HepG2 (cell line): ENCODE results near the gene GYS1. TPM values are rescaled to one million over a fixed set of nuclear protein-coding genes. Genes with fewer than 3 reads are reported as not detected.
A peak's percentile ranks its signal among the peaks of the same experiment; 100 is the strongest.

ENCODE experiments used
- ARNTL ChIP-seq: sonication (generic); formaldehyde crosslinking; IDR thresholded peaks from 2 replicates; pipeline ENCODE4 v1.4.0; 2020; ENCODE audit warnings: mild to moderate bottlenecking, missing genetic modification reagents
- ASH2L ChIP-seq: fragments of 300-600, 200-600 bp; sonication (generic); IDR thresholded peaks from 2 replicates; pipeline ENCODE4 v1.7.0; 2017; ENCODE audit warnings: low read depth, mild to moderate bottlenecking, moderate library complexity, mixed read lengths, low read length; ENCODE audit not compliant: insufficient read length
- ATF4 ChIP-seq, 2 experiments: fragments of 450-650 bp in 1 of 2; sonication (generic) in 1 of 2; formaldehyde crosslinking; IDR thresholded peaks; 2 replicates each; pipeline versions ENCODE4 v1.5.0 to v1.8.0; 2020 to 2022; ENCODE audit warnings: mild to moderate bottlenecking in 1 of 2, missing genetic modification reagents in 1 of 2
- BRF2 ChIP-seq: sonication (generic); formaldehyde crosslinking; IDR thresholded peaks from 2 replicates; pipeline ENCODE4 v1.8.1; 2022; ENCODE audit warnings: mild to moderate bottlenecking, missing genetic modification reagents
- DMAP1 ChIP-seq: IDR thresholded peaks from 2 replicates; pipeline ENCODE4 v1.6.1; 2016
- HNF4G ChIP-seq, 2 experiments: sonication (generic) in 1 of 2; formaldehyde crosslinking in 1 of 2; IDR thresholded peaks; 2 replicates each; pipeline versions ENCODE4 v1.4.0 to v1.6.1; 2011 to 2020; ENCODE audit warnings: borderline replicate concordance in 2 of 2, low read depth in 2 of 2, mild to moderate bottlenecking in 2 of 2, low read length in 1 of 2, missing genetic modification reagents in 1 of 2, moderate library complexity in 1 of 2
- NCOA2 ChIP-seq: sonication (generic); formaldehyde crosslinking; IDR thresholded peaks from 2 replicates; pipeline ENCODE4 v1.8.0; 2022; ENCODE audit warnings: inconsistent platforms
- NFE2 ChIP-seq: sonication (generic); formaldehyde crosslinking; IDR thresholded peaks from 2 replicates; pipeline ENCODE4 v1.4.0; 2020; ENCODE audit warnings: missing genetic modification reagents
- PCBP2 ChIP-seq: fragments of 200-400 bp; formaldehyde crosslinking; optimal IDR thresholded peaks from 2 replicates; pipeline ENCODE3; 2018; ENCODE audit warnings: low read length, low read depth; ENCODE audit not compliant: poor library complexity, severe bottlenecking
- SIN3B ChIP-seq: fragments of 150-350 bp; IDR thresholded peaks from 2 replicates; pipeline ENCODE4 v1.6.1; 2014; ENCODE audit warnings: low read length
- SNRNP70 ChIP-seq: fragments of 200-400 bp; formaldehyde crosslinking; IDR thresholded peaks from 2 replicates; pipeline ENCODE4 v1.6.1; 2017; ENCODE audit warnings: mild to moderate bottlenecking, low read depth, low read length, moderate library complexity
- SOX5 ChIP-seq: IDR thresholded peaks from 2 replicates; pipeline ENCODE4 v1.6.1; 2016; ENCODE audit warnings: borderline replicate concordance
- TCF7 ChIP-seq: sonication (generic); IDR thresholded peaks from 2 replicates; pipeline ENCODE4 v1.6.1; 2016; ENCODE audit warnings: antibody characterized with exemption, low read depth
- XRCC5 ChIP-seq: fragments of 200-400 bp; formaldehyde crosslinking; optimal IDR thresholded peaks from 2 replicates; pipeline ENCODE3; 2017; ENCODE audit warnings: mild to moderate bottlenecking, low read length
- ZFX ChIP-seq: sonication (generic); formaldehyde crosslinking; IDR thresholded peaks from 2 replicates; pipeline ENCODE4 v1.4.0; 2020; ENCODE audit warnings: mild to moderate bottlenecking, low read depth, missing genetic modification reagents, moderate library complexity
- ZNF124 ChIP-seq: sonication (generic); formaldehyde crosslinking; IDR thresholded peaks from 2 replicates; pipeline ENCODE4 v1.4.0; 2020; ENCODE audit warnings: missing genetic modification reagents
- ZNF276 ChIP-seq: sonication (generic); formaldehyde crosslinking; IDR thresholded peaks from 2 replicates; pipeline ENCODE4 v1.4.0; 2020; ENCODE audit warnings: mild to moderate bottlenecking, low read depth, missing genetic modification reagents
- ZNF331 ChIP-seq: sonication (generic); formaldehyde crosslinking; IDR thresholded peaks from 2 replicates; pipeline ENCODE4 v1.4.0; 2020; ENCODE audit warnings: missing genetic modification reagents
- ZNF501 ChIP-seq: sonication (generic); formaldehyde crosslinking; IDR thresholded peaks from 2 replicates; pipeline ENCODE4 v1.5.1; 2020; ENCODE audit warnings: mild to moderate bottlenecking, moderate library complexity, missing genetic modification reagents
- ZNF556 ChIP-seq: sonication (generic); formaldehyde crosslinking; IDR thresholded peaks from 2 replicates; pipeline ENCODE4 v1.4.0; 2020; ENCODE audit warnings: mild to moderate bottlenecking, missing genetic modification reagents, borderline replicate concordance
- ZNF616 ChIP-seq: sonication (generic); formaldehyde crosslinking; IDR thresholded peaks from 2 replicates; pipeline ENCODE4 v1.5.0; 2020; ENCODE audit warnings: low read depth, mild to moderate bottlenecking, missing genetic modification reagents
- ZNF644 ChIP-seq: IDR thresholded peaks from 2 replicates; pipeline ENCODE4 v1.6.1; 2016; ENCODE audit warnings: low read depth
- ZNF678 ChIP-seq: sonication (generic); formaldehyde crosslinking; IDR thresholded peaks from 2 replicates; pipeline ENCODE4 v1.4.0; 2020; ENCODE audit warnings: mild to moderate bottlenecking, missing genetic modification reagents
- polyA plus RNA-seq, 8 experiments: library from polyadenylated mRNA; depleted of rRNA in 3 of 8; stranded (reverse) in 7 of 8; unstranded in 1 of 8; fragments of >200 nt; fragmentation: Illumina TruSeq in 4 of 8; extraction: Trizol in 4 of 8; gene quantifications; 2 replicates each; pipeline versions ENCODE4 v1.2.1 to v1.2.3, GENCODE V29; 2011 to 2016; ENCODE audit warnings: low read depth in 4 of 8, missing spikeins in 1 of 8, mixed read lengths in 1 of 8; ENCODE audit not compliant: insufficient read depth in 1 of 8
- total RNA-seq, 5 experiments: library from RNA; depleted of rRNA; stranded (reverse); fragments of >200 nt; fragmentation: Illumina TruSeq; extraction: Trizol; gene quantifications; 2 replicates each; pipeline ENCODE4 v1.2.3, GENCODE V29; 2016; ENCODE audit warnings: low read depth in 1 of 5
- TF ChIP-seq, protein P1 (sequence below): sonication (generic); formaldehyde crosslinking; IDR thresholded peaks from 2 replicates; pipeline ENCODE4 v1.8.0; 2022; ENCODE audit warnings: mild to moderate bottlenecking, missing genetic modification reagents

GYS1 gene
- total and polyA plus RNA-seq, 2 of the 13 experiments (the other 11 are each of a cell fraction or from before 2014, with no cell fraction given) = 18.4 to 42.1 TPM

DNA sequence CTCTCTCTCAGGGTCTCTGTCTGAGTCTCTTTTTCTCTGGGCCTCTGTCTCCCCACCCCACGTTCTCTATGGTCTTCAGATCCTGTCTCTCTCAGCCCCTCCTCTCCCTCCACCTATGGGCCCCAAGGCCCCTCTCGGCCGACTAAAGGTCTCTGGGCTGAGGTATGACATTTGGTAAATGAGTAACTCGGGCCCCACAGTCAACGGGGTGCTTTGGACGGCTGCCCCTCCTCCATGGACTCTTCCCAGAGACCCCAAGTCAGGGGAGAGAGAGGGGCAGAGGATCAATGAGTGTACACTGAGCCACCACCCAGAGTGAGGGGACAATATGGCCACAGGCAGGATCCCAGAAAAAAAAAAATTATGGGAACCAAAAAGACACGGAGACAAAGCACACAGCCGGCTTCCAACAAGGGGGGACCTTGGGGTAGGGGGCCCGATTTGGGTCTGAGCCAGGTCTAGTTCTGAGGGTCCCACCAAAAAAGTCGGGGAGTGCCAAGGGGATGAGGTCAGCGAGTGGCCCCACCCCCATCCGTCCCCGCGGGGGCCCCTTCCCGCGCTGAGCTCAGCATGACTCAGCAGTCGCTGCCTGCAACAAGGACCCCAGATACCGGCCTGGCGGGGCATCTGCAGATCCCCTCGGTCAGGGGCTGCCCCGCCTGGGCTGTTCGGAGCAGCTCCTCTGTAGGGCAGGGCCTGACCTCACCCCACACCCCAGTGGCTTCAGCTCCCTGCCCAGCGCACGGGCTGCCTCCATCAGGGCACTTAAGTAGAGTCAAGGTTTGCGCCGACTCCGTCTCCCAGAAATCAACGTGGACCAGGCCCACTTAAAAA is 29.5 kb downstream of the GYS1 start (continued):
- TF ChIP-seq TCF7 (no peak; the same call in 1 of the 2 replicates), SNRNP70 (no peak), ASH2L (peak; percentile 90), ZNF556 (CRISPR knock-in tag) (peak; percentile 43; the same call in 1 of the 2 replicates), ZFX (CRISPR knock-in tag) (peak; percentile 47), BRF2 (peak; percentile 92), DMAP1 (CRISPR knock-in tag) (peak; percentile 95), ZNF501 (CRISPR knock-in tag) (peak; percentile 89), NFE2 (CRISPR knock-in tag) (peak; percentile 95), ZNF678 (CRISPR knock-in tag) (no peak), PCBP2 (peak; percentile 67), ZNF331 (CRISPR knock-in tag) (peak; percentile 43; the same call in 1 of the 2 replicates), SOX5 (peak; percentile 67), ZNF616 (CRISPR knock-in tag) (peak; percentile 83; the same call in 1 of the 2 replicates), ZNF276 (peak; percentile 43; the same call in 1 of the 2 replicates), ZNF644 (CRISPR knock-in tag) (peak; percentile 47), ZNF124 (CRISPR knock-in tag) (peak; percentile 82), XRCC5 (peak; percentile 86), NCOA2 (CRISPR knock-in tag) (peak; percentile 80), ATF4 (CRISPR knock-in tag; IDR thresholded peaks at IDR 0.05) (no peak), SIN3B (0 out of 2 replicates have a peak, but pooled peaks have one; percentile 24), ARNTL (CRISPR knock-in tag) (peak; percentile 59), HNF4G (IDR thresholded peaks at IDR 0.05; ENCODE audit: borderline replicate concordance, low read depth, low read length) (peak; percentile 84), HNF4G (CRISPR knock-in tag; IDR thresholded peaks at IDR 0.05; ENCODE audit: borderline replicate concordance, low read depth) (peak; percentile 69; the same call in 1 of the 2 replicates)
- TF ChIP-seq, protein P1, sequence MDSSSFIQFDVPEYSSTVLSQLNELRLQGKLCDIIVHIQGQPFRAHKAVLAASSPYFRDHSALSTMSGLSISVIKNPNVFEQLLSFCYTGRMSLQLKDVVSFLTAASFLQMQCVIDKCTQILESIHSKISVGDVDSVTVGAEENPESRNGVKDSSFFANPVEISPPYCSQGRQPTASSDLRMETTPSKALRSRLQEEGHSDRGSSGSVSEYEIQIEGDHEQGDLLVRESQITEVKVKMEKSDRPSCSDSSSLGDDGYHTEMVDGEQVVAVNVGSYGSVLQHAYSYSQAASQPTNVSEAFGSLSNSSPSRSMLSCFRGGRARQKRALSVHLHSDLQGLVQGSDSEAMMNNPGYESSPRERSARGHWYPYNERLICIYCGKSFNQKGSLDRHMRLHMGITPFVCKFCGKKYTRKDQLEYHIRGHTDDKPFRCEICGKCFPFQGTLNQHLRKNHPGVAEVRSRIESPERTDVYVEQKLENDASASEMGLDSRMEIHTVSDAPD (CRISPR knock-in tag) = peak; percentile 78; the same call in 1 of the 2 replicates
